Esophagus squamous epithelium (tissue), 4 donors: Measurements from ENCODE around the gene LRRN2.

Experiments used
- CTCF ChIP-seq, 6 experiments: fragments of 450-650 bp in 4 of 6; fragments of 200-600 bp in 2 of 6; sonication (generic) in 2 of 6; IDR thresholded peaks; one replicate each; pipeline ENCODE4 v1.5.1; 2016 to 2019; ENCODE audit warnings: antibody characterized with exemption in 6 of 6, mild to moderate bottlenecking in 4 of 6, moderate library complexity in 4 of 6
- POLR2A ChIP-seq, 4 donors: fragments of 450-650 bp; IDR thresholded peaks; one replicate each; pipeline ENCODE4 v1.6.1; 2017; ENCODE audit warnings: antibody characterized with exemption in 4 of 4, mild to moderate bottlenecking in 4 of 4, moderate library complexity in 3 of 4

- TF ChIP-seq CTCF (IDR thresholded peaks at IDR 0.05), result no peak
- no peak for TF ChIP-seq POLR2A (IDR thresholded peaks at IDR 0.05)
These were observed 96.0 kb downstream of the LRRN2 start for GRCh38 chr1:204589409-204590038.
